HEK293 (cell line): ENCODE measurements around the gene AGBL3.

Experiments
- CTCF ChIA-PET: fragments of 350-600 bp; formaldehyde crosslinking; extraction: SDS; loops from one replicate; lab custom pipeline; 2021; ENCODE audit warnings: antibody characterized with exemption; lab: Yijun Ruan, JAX
- POLR2A ChIA-PET: fragments of 300-600 bp; formaldehyde crosslinking; extraction: SDS; loops from one replicate; lab custom pipeline; 2020; ENCODE audit warnings: antibody characterized with exemption, inconsistent platforms; lab: Yijun Ruan, JAX
- H3K27ac ChIP-seq: fragments of 200-500 bp; sonication (Bioruptor generic); 2 replicates; pipeline ENCODE4 v1.5.1; 2014; ENCODE audit warnings: low read depth, low read length, control low read depth, inconsistent platforms; ENCODE audit errors: extremely low read depth
- H3K36me3 ChIP-seq, 2 experiments: fragments of 200-500 bp in 1 of 2; sonication (Bioruptor generic) in 1 of 2; 1 replicate in 1 of 2; 2 replicates in 1 of 2; pipeline ENCODE4 v1.5.1; 2014 to 2017; ENCODE audit warnings: inconsistent platforms in 2 of 2, low read length in 2 of 2; ENCODE audit not compliant: control insufficient read depth in 2 of 2, insufficient read depth in 1 of 2
- H3K4me1 ChIP-seq: fragments of 200-500 bp; sonication (Bioruptor generic); 2 replicates; pipeline ENCODE4 v1.5.1; 2014; ENCODE audit warnings: mild to moderate bottlenecking, low read length, inconsistent platforms; ENCODE audit not compliant: control insufficient read depth, insufficient read depth
- H3K4me3 ChIP-seq: 2 replicates; pipeline ENCODE4 v1.5.1; 2011; ENCODE audit warnings: low read depth, mild to moderate bottlenecking, control low read depth, low read length, moderate library complexity
- H3K9me3 ChIP-seq: fragments of 200-500 bp; sonication (Bioruptor generic); 2 replicates; pipeline ENCODE4 v1.5.1; 2014; ENCODE audit warnings: low read depth, low read length, inconsistent platforms; ENCODE audit not compliant: control insufficient read depth, insufficient read depth
- GFI1B ChIP-seq: fragments of 450-650 bp; formaldehyde crosslinking; IDR thresholded peaks from 2 replicates; pipeline ENCODE4 v1.5.1; 2016; ENCODE audit warnings: missing biosample characterization, missing genetic modification characterization
- GLI2 ChIP-seq: fragments of 450-650 bp; formaldehyde crosslinking; IDR thresholded peaks from 2 replicates; pipeline ENCODE4; 2017; ENCODE audit warnings: missing biosample characterization, missing genetic modification characterization, low read depth, borderline replicate concordance
- KLF8 ChIP-seq: fragments of 450-650 bp; formaldehyde crosslinking; IDR thresholded peaks from 2 replicates; pipeline ENCODE4 v1.5.1; 2016; ENCODE audit warnings: missing biosample characterization, missing genetic modification characterization
- KLF9 ChIP-seq: fragments of 450-650 bp; formaldehyde crosslinking; IDR thresholded peaks from 2 replicates; pipeline ENCODE4 v1.5.1; 2016; ENCODE audit warnings: missing biosample characterization, missing genetic modification characterization, low read depth
- MZF1 ChIP-seq: fragments of 450-650 bp; formaldehyde crosslinking; IDR thresholded peaks from 2 replicates; pipeline ENCODE4 v1.5.1; 2017; ENCODE audit warnings: missing biosample characterization, missing genetic modification characterization, borderline replicate concordance
- YY1 ChIP-seq: fragments of 450-650 bp; formaldehyde crosslinking; IDR thresholded peaks from 2 replicates; pipeline ENCODE4 v1.5.1; 2018; ENCODE audit warnings: missing biosample characterization, missing genetic modification characterization
- ZBTB26 ChIP-seq: fragments of 450-650 bp; formaldehyde crosslinking; optimal IDR thresholded peaks from 2 replicates; pipeline ENCODE3; 2016; ENCODE audit warnings: missing biosample characterization, mild to moderate bottlenecking, missing genetic modification characterization
- ZNF19 ChIP-seq: fragments of 450-650 bp; formaldehyde crosslinking; IDR thresholded peaks from 2 replicates; pipeline ENCODE4; 2016; ENCODE audit warnings: missing biosample characterization, missing genetic modification characterization, low read depth
- ZNF37A ChIP-seq: fragments of 450-650 bp; IDR thresholded peaks from 2 replicates; pipeline ENCODE4 v1.5.1; 2018; ENCODE audit warnings: missing biosample characterization, missing genetic modification characterization
- ZNF416 ChIP-seq: fragments of 450-650 bp; formaldehyde crosslinking; IDR thresholded peaks from 2 replicates; pipeline ENCODE4 v1.5.1; 2016; ENCODE audit warnings: missing biosample characterization, missing genetic modification characterization
- ZNF488 ChIP-seq: fragments of 450-650 bp; formaldehyde crosslinking; IDR thresholded peaks from 2 replicates; pipeline ENCODE4 v1.5.1; 2016; ENCODE audit warnings: missing biosample characterization, missing genetic modification characterization
- ZNF645 ChIP-seq: fragments of 450-650 bp; formaldehyde crosslinking; IDR thresholded peaks from 2 replicates; pipeline ENCODE4; 2016; ENCODE audit warnings: missing biosample characterization, missing genetic modification characterization
- TF ChIP-seq, protein P1 (sequence below): fragments of 450-650 bp; formaldehyde crosslinking; IDR thresholded peaks from 2 replicates; pipeline ENCODE4 v1.5.1; 2016; ENCODE audit warnings: missing biosample characterization, missing genetic modification characterization
- TF ChIP-seq, protein P2 (sequence below): fragments of 450-650 bp; formaldehyde crosslinking; IDR thresholded peaks from 2 replicates; pipeline ENCODE4 v1.5.1; 2016; ENCODE audit warnings: missing biosample characterization, missing genetic modification characterization
- TF ChIP-seq, protein P3 (sequence below): fragments of 450-650 bp; formaldehyde crosslinking; IDR thresholded peaks from 2 replicates; pipeline ENCODE4 v1.5.1; 2016; ENCODE audit warnings: missing biosample characterization, missing genetic modification characterization
- TF ChIP-seq, protein P4 (sequence below): fragments of 450-650 bp; formaldehyde crosslinking; IDR thresholded peaks from 2 replicates; pipeline ENCODE4 v1.5.1; 2016; ENCODE audit warnings: missing biosample characterization, missing genetic modification characterization

The AGBL3 gene

DNA sequence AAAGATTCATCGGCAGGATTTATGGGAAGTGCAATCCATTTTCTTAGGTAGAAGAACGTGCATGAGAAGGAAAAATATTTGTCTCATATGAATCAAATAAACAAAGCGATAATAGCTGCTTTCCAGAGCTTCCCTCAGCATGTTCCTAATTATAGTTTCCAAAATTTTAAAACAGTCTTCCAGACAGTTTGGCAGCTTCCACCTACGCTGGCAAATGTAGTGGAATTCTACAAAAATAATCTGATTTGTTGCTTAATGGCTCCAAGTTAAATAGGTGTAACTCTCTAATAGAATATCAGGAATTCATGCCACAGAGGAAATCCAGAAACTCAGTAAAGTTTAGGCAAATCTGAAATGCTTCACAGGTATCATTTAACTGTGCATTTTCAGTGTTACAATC lies 23.3 kb upstream of the AGBL3 start:
- no peaks in the 10 kb centered on the region for H3K4me1 ChIP-seq
- H3K4me3 ChIP-seq, result no peak overlapping the region
- no peak overlapping the region for H3K27ac ChIP-seq
- H3K9me3 ChIP-seq, result no peaks in the 10 kb centered on the region
- ChIA-PET POLR2A (no interaction called here), CTCF (interaction anchor here (0.8 to 1.3 kb wide), 4 partner anchors 8 to 416 kb away, joined by 3 read pairs; no protein-coding TSS in a partner anchor)
- H3K36me3 ChIP-seq, result peaks cover 0 to 63% of the 10 kb centered on the region in 2 experiments; a peak in 2 of 3 replicates
- TF ChIP-seq, protein P1, sequence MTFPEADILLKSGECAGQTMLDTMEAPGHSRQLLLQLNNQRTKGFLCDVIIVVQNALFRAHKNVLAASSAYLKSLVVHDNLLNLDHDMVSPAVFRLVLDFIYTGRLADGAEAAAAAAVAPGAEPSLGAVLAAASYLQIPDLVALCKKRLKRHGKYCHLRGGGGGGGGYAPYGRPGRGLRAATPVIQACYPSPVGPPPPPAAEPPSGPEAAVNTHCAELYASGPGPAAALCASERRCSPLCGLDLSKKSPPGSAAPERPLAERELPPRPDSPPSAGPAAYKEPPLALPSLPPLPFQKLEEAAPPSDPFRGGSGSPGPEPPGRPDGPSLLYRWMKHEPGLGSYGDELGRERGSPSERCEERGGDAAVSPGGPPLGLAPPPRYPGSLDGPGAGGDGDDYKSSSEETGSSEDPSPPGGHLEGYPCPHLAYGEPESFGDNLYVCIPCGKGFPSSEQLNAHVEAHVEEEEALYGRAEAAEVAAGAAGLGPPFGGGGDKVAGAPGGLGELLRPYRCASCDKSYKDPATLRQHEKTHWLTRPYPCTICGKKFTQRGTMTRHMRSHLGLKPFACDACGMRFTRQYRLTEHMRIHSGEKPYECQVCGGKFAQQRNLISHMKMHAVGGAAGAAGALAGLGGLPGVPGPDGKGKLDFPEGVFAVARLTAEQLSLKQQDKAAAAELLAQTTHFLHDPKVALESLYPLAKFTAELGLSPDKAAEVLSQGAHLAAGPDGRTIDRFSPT (tag by site-specific recombination), result no peak
- TF ChIP-seq GFI1B (tag by site-specific recombination) (no peak), ZNF416 (no peak), ZBTB26 (no peak), ZNF37A (tag by site-specific recombination) (no peak), KLF8 (tag by site-specific recombination) (no peak), ZNF488 (tag by site-specific recombination) (no peak), ZNF645 (tag by site-specific recombination) (no peak), KLF9 (tag by site-specific recombination) (no peak), ZNF19 (tag by site-specific recombination) (no peak), YY1 (tag by site-specific recombination) (no peak)
- TF ChIP-seq, protein P2, sequence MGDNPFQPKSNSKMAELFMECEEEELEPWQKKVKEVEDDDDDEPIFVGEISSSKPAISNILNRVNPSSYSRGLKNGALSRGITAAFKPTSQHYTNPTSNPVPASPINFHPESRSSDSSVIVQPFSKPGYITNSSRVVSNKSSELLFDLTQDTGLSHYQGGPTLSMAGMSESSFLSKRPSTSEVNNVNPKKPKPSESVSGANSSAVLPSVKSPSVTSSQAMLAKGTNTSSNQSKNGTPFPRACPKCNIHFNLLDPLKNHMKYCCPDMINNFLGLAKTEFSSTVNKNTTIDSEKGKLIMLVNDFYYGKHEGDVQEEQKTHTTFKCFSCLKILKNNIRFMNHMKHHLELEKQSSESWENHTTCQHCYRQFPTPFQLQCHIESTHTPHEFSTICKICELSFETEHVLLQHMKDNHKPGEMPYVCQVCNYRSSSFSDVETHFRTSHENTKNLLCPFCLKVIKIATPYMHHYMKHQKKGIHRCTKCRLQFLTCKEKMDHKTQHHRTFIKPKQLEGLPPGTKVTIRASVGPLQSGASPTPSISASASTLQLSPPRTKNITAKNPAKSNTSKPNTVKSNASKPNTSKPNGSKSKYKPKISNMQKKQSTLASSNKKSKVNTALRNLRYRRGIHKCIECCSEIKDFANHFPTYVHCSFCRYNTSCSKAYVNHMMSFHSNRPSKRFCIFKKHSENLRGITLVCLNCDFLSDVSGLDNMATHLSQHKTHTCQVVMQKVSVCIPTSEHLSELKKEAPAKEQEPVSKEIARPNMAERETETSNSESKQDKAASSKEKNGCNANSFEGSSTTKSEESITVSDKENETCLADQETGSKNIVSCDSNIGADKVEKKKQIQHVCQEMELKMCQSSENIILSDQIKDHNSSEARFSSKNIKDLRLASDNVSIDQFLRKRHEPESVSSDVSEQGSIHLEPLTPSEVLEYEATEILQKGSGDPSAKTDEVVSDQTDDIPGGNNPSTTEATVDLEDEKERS (tag by site-specific recombination), result no peak
- TF ChIP-seq, protein P3, sequence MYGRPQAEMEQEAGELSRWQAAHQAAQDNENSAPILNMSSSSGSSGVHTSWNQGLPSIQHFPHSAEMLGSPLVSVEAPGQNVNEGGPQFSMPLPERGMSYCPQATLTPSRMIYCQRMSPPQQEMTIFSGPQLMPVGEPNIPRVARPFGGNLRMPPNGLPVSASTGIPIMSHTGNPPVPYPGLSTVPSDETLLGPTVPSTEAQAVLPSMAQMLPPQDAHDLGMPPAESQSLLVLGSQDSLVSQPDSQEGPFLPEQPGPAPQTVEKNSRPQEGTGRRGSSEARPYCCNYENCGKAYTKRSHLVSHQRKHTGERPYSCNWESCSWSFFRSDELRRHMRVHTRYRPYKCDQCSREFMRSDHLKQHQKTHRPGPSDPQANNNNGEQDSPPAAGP, result no peak

GRCh38 chr7:134966691-134967090 lies 19.6 kb upstream of the AGBL3 start:
- no peak overlapping the region for H3K4me3 ChIP-seq
- no peaks in the 10 kb centered on the region for H3K4me1 ChIP-seq
- H3K27ac ChIP-seq, result no peak overlapping the region
- H3K36me3 ChIP-seq, result peaks cover 0 to 32% of the 10 kb centered on the region in 2 experiments; a peak in 1 of 3 replicates
- H3K9me3 ChIP-seq, result no peaks in the 10 kb centered on the region
- CTCF ChIA-PET, result interaction anchor here (1.0 kb wide), 1 partner anchor 266 kb away, joined by 3 read pairs; no protein-coding TSS in a partner anchor
- POLR2A ChIA-PET, result no interaction called here
- TF ChIP-seq MZF1 (tag by site-specific recombination), result no peak
- TF ChIP-seq, protein P4, sequence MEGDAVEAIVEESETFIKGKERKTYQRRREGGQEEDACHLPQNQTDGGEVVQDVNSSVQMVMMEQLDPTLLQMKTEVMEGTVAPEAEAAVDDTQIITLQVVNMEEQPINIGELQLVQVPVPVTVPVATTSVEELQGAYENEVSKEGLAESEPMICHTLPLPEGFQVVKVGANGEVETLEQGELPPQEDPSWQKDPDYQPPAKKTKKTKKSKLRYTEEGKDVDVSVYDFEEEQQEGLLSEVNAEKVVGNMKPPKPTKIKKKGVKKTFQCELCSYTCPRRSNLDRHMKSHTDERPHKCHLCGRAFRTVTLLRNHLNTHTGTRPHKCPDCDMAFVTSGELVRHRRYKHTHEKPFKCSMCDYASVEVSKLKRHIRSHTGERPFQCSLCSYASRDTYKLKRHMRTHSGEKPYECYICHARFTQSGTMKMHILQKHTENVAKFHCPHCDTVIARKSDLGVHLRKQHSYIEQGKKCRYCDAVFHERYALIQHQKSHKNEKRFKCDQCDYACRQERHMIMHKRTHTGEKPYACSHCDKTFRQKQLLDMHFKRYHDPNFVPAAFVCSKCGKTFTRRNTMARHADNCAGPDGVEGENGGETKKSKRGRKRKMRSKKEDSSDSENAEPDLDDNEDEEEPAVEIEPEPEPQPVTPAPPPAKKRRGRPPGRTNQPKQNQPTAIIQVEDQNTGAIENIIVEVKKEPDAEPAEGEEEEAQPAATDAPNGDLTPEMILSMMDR (tag by site-specific recombination), result no peak
- TF ChIP-seq GLI2 (tag by site-specific recombination), result no peak
